ENCODE data around the gene DSCAM. TPM values are rescaled to one million over a fixed set of nuclear protein-coding genes. Genes with fewer than 3 reads are reported as not detected.

DSCAM gene
- total and polyA plus RNA-seq, 2 experiments from 2014 or later = 0.23 to 0.42 TPM

DNA sequence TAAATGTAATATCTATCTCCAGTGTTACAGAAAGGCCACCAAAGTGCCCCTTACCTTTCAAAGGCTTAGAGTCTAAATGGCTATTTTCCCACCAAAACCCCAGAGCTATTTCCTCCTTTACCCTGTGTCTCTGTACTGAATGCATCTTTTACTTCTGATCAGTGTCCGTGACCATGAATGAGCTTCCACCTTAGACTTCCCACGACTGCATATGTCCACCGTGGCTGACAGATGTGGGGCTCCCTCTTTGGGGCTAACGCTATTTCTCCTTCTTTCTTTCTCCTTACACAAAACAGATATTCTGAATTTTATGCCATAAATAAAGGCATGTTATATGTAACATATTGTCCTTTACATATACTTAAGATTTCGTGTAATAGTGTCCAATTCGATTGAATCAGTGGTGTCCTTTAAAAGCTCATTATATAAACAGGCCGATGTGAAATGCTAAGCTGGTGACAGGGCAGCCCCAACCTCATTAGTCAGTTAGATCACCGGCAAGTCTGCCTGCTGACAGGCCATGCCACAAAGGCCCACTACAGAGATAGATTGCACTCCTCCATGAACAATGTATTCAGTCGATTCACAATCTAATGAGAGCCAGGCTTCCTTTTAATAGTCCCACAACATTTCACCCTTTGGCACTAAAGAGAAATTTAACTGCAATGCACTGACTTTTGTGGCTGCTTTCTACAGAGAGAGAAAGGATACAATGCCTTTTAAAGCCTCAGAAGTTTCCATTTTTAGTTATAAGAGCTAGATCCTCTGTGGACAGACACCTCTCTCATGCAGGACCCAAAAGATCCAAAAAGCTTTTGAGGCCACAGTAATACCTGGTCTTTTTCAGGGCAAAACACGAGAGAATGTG lies 681.8 kb downstream of the DSCAM start:
- Histone ChIP-seq H3K36me3 (no peaks in the 10 kb centered on the region), H3K4me1 (ENCODE audit: low read depth) (peaks cover 10% of the 10 kb centered on the region), H3K27ac (peak overlapping the region; percentile 66), H3K4me3 (no peak overlapping the region), H3K9me3 (ENCODE audit: low read depth) (no peaks in the 10 kb centered on the region), H3K27me3 (no peaks in the 10 kb centered on the region)
- TF ChIP-seq, protein P1, sequence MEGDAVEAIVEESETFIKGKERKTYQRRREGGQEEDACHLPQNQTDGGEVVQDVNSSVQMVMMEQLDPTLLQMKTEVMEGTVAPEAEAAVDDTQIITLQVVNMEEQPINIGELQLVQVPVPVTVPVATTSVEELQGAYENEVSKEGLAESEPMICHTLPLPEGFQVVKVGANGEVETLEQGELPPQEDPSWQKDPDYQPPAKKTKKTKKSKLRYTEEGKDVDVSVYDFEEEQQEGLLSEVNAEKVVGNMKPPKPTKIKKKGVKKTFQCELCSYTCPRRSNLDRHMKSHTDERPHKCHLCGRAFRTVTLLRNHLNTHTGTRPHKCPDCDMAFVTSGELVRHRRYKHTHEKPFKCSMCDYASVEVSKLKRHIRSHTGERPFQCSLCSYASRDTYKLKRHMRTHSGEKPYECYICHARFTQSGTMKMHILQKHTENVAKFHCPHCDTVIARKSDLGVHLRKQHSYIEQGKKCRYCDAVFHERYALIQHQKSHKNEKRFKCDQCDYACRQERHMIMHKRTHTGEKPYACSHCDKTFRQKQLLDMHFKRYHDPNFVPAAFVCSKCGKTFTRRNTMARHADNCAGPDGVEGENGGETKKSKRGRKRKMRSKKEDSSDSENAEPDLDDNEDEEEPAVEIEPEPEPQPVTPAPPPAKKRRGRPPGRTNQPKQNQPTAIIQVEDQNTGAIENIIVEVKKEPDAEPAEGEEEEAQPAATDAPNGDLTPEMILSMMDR (IDR thresholded peaks at IDR 0.05; ENCODE audit: low read depth, low read length) = no peak
- DNase-seq (ENCODE audit: low read depth in 1 of 2, low spot score in 1 of 2) = peak in 1 of 2 donors; percentile 77

DNA sequence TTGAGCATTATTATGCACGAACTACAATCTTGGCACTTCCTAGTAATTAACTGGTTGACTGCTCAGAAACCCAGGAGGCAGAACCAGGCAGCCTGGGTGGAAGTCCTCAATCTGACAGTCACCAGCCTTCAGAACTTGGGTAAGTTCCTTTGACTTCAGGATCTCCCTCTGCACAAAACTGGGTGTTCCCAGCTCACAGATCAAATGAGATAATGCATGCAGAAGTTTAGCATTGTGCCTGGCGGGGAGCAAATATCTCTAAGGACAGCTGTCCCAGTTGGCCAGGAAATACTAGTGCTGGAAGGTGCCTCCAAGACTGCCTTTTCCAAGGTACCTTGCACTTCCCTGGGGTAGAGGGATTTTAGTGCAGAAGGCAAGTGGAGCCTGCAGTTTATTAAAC lies 684.9 kb downstream of the DSCAM start:
- H3K36me3 ChIP-seq = no peaks in the 10 kb centered on the region
- TF ChIP-seq, protein P1 (IDR thresholded peaks at IDR 0.05; ENCODE audit: low read depth, low read length) = no peak
- H3K9me3 ChIP-seq (ENCODE audit: low read depth) = no peaks in the 10 kb centered on the region
- no peak overlapping the region for H3K4me3 ChIP-seq
- DNase-seq (ENCODE audit: low read depth in 1 of 2, low spot score in 1 of 2) = no peak
- H3K27me3 ChIP-seq = no peaks in the 10 kb centered on the region
- no peak overlapping the region for H3K27ac ChIP-seq
- peaks cover 10% of the 10 kb centered on the region for H3K4me1 ChIP-seq (ENCODE audit: low read depth)

DNA sequence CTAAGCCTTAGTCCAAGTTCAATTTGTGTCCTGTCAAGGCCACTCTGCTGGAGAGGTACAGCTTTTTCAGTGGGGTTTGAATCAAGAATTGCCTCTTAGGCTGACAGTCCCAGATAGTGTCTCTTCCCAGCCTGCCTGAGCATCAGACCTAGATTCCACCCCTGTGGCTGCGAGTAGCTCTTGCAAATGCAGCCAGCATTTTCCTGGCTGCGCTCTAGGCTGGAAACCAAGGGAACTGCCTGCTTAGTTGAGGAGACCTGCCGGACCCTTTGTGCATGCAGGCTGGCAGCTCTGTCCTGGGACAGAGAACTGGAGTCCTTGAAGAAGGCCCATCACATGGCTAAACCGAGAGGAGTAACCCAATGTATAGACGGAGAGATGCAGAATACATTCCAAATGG lies 686.0 kb downstream of the DSCAM start:
- TF ChIP-seq, protein P1 (IDR thresholded peaks at IDR 0.05; ENCODE audit: low read depth, low read length) = no peak
- DNase-seq (ENCODE audit: low read depth in 1 of 2, low spot score in 1 of 2) = peak in 1 of 2 donors; percentile 19

DNA sequence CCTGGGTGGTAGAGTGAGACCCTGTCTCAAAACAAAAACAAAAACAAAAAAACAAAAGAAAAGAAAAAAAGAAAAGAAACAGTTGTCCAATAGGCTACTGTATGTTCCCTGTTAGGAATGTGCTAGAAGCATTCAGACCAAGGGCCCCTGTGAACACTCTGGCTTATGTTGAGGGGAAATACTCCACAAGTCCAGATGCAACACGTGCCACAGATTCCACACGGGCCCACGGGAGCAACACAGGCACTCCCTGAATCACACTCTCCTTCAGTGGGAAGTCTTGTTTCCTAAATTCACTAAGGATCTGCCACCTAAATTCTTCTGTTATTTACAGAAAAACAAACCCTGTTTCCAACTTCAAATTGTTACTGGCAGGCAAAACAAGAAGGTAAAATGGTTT lies 688.6 kb downstream of the DSCAM start:
- Histone ChIP-seq H3K9me3 (ENCODE audit: low read depth) (no peaks in the 10 kb centered on the region), H3K4me3 (no peak overlapping the region), H3K36me3 (no peaks in the 10 kb centered on the region), H3K27ac (no peak overlapping the region), H3K4me1 (ENCODE audit: low read depth) (no peaks in the 10 kb centered on the region), H3K27me3 (no peaks in the 10 kb centered on the region)
- TF ChIP-seq, protein P1 (IDR thresholded peaks at IDR 0.05; ENCODE audit: low read depth, low read length) = no peak
- no peak for DNase-seq (ENCODE audit: low read depth in 1 of 2, low spot score in 1 of 2)

More for the DNA sequence above, 686.0 kb downstream of the DSCAM start:
- H3K27ac ChIP-seq = no peak overlapping the region
- H3K36me3 ChIP-seq = no peaks in the 10 kb centered on the region
- no peak overlapping the region for H3K4me3 ChIP-seq
- H3K9me3 ChIP-seq (ENCODE audit: low read depth) = no peaks in the 10 kb centered on the region
- H3K4me1 ChIP-seq (ENCODE audit: low read depth) = peaks cover 10% of the 10 kb centered on the region
- no peaks in the 10 kb centered on the region for H3K27me3 ChIP-seq

DNA sequence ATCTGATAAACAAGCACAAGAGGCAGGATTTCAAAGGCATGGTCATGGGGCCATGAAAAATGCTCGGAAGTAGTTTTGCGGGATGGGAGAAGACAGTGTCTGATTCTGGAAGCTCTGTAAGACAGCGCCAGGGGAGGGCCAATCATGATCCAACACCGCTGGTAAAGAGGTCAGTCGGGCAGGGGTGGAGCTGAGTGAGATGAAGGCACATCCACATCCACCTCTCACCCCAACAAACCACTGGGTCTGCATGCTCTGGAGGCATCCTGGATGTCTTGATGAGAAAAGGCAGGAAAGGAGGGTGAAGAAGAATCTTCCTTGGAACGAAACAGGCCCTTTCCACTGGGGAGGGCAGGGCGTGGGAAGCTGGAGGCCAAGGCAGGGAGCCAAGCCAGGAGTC lies 691.4 kb downstream of the DSCAM start:
- Histone ChIP-seq H3K27me3 (no peaks in the 10 kb centered on the region), H3K36me3 (no peaks in the 10 kb centered on the region), H3K9me3 (ENCODE audit: low read depth) (no peaks in the 10 kb centered on the region), H3K4me3 (no peak overlapping the region), H3K27ac (no peak overlapping the region), H3K4me1 (ENCODE audit: low read depth) (no peaks in the 10 kb centered on the region)
- TF ChIP-seq, protein P1 (IDR thresholded peaks at IDR 0.05; ENCODE audit: low read depth, low read length) = no peak
- DNase-seq (ENCODE audit: low read depth in 1 of 2, low spot score in 1 of 2) = no peak
